Measurements from ENCODE around the gene PDCL3.

The PDCL3 gene

DNA sequence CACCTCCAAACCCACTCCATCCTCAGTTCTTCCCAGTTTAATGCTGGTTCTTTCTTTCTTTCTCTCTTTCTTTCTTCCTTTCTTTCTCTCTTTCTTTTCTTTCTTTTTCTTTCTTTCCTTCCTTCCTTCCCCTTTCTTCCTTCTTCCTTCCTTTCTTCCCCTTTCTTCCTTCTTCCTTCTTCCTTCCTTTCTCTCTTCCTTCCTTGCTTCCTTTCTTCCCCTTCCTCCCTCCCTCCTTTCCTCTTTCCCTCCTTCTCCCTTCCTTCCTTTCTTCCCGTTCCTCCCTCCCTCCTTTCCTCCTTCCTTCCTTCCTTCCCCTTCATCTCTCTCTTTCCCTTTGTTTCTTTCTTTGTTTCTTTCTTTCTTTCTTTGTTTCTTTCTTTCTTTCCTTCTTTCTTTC lies 50.9 kb downstream of the PDCL3 start:
- DNase-seq, result no peak

DNA sequence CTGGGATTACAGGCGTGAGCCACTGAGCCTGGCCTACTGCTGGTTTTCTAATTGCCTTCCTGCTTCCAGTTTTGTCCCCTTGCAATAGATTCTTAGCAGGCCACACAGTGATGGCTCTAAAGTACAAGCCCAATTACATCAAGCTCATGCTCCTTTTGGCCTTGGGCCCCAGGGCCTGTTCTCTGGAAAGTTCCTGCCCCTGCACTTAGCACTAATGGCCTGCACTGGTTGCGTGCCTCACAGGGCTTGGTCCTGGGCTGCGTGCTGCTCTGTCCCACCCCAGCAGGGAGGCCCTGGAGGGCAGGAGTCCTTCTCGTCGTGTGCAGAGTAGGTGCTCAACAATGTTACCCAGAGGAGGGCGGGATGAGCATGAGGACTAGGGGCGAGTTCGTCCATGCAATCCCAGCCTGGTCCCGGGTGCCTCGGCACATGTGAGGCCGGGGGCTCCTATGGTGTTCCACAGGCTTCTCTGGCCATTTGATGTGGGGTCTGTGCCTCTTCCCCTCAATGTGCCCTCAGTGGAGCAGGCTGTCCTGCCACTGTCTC lies 51.7 kb downstream of the PDCL3 start:
- DNase-seq, result no peak

DNA sequence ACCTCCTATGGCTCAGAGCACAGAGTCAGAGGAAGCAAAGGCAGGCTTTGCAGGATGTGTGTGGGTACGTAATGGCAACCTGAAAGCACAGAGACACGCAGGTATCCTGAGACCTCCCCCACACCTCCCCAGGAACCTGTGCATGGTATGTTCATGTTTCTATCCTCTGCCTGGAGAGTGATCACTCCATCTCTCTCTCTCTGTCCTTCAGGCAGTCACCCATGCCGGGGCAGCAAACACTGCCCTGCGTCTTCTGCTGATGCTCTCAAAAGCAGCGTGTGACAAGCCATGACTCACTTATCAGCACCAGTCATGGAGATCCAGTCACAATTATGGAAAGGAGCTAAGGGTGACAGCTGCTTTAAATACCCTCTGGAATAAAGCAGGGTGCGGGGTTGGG lies 52.7 kb downstream of the PDCL3 start:
- DNase-seq, result no peak

DNA sequence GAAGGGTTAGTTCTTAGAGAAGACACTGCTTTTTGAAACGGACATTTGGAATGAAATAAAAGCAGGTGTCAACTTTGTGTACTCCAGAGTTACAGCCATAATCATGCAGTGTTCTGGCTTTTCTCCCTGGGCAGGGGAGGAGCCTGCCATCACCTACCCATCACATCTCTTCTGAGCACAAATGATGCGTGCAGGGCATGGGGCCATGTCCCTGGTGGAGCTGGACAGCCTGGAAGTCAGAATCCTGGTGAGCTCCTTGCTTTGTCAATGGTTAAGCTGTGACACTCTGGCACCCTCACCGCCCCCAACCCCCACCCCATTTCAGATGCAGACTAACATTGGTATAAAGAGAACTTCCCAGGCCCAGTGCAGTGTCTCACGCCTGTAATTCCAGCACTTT lies 53.1 kb downstream of the PDCL3 start:
- DNase-seq, result no peak

DNA sequence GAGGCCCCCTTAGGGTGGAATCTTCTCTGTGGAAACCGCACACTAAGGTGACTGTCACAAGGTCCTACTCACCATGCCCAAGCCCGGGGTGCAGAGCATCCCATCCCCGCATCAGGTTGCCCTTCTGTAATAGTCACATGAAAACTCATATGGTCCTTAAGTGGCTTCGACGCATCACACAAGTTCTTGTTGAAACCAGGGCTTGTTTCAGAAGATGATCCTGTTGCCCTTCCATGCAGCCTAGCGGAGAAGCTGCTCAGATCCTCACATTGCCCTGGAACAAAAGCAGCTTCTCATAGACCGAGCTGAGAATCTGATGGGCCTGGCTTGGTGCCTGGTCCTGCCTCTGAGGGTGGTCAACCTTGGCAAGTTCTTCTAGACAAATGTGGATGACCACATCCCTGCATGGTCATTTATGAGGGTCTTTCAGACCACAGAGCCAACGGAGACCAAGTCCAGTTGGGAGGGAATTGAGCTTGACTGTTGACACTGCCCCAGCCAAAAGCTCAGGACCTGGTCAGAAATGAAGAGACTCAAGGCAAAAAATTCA lies 54.1 kb downstream of the PDCL3 start:
- no peak for DNase-seq

DNA sequence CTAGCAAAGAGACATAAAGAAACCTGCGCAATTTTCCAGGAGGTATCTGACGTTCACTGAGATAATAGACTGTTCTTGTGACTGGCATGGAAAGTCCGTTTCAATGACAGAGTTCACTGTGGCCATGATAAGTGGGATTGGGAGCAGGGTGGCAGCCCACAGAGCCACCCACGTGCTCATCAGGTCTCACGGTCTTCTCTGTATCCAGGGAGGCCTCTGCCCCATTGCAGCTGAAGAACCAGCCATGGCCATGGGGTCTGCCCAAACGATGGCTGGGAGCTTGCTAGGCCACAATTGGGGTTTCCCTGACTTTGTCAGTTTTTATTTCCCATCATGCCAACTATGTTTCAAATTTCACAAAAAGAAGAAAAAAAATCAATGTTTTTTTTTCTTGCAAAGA lies 57.2 kb downstream of the PDCL3 start:
- no peak for DNase-seq

DNA sequence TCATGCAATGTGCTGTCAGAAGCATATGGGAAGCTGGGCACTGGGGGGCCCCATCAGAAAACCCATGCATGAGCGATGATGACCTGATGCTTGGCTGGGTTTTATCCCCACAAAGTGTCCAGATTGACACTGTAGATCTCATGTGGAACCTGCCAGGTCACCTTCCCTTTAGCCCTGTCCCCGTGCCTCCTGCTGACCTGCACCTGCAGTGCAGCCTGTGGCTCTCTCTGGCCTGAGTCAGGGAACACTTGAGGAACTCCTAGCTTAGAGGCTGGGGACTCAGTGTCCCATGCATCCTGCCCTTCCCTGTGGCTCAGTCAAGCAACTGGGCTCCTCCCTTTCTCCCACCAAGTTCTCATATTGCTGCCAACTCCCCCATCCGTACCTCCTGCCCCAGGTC lies 57.7 kb downstream of the PDCL3 start:
- no peak for DNase-seq

DNA sequence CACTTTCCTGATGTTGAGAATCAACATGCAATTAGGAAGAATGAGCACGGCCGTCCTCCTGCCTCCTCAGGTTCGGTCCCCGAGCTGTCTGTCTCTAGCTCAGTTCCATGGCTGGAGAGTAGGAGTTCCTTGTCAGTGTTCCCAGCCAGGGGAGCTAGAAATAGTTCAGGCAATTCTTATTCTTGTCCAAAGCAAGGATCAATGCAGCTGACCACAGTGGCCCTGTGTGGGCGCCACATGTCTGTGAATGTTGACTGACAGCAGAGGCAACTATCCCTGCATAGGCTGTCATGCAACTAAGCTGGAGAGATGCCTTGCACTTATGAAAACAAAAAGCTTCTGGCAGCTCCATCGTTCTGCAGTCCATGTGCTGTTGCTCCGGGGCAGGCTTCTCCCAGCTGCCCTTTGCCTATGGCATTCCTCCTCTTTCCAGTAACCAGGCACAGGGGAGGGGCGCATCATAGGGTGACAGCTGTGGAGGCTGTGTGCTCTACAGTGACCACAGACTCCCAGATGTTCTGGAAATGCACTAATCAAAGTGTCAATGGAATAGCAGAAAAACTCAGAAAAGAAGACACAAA lies 58.7 kb downstream of the PDCL3 start:
- no peak for DNase-seq

DNA sequence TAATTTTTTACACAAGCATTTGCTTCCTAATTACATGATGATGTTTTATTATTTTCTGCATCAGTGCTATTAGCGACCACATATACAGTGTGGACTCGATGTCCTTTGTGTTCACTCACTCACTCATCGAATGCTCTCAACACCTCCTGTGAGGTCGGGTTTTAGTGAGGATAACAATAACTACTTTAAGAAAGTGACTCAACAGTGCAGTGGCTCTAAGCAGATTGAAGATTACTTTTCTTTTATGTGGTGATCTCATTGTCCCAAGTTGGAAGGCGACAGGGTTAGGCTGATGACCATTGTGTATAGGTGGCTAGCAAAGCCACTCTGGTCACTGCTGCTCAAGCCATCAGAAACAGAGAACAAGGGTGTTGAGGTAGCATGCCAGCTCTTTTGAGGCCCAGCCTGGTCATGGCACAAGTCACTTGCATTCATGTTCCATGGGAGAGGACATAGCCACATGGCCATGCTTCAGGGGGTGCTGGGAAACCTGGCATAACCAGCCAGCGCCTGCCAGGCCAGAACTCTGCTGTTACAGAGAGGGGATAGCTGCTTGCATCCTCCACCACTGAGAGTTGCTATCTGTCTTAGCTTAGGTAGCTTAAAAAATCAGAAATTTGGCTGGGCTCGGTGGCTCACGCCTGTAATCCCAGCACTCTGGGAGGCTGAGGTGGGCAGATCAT lies 60.4 kb downstream of the PDCL3 start:
- DNase-seq, result no peak

DNA sequence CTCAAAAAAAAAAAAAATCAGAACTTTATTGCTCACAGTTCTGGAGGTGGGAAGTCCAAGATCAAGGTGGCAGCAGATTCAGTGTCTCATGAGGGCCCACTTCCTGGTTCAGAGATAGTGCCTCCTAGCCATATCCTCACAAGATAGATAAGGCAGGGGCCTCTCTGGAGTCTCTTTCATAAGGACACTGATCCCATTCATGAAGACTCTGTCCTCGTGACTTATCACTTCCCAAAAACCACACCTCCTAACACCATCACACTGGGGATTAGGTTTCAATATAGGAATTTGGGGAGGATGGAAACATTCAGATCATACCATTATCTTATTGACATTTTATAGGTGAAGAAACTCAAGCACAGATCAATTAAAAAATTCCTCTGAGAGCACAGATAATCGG lies 61.1 kb downstream of the PDCL3 start:
- no peak for DNase-seq

DNA sequence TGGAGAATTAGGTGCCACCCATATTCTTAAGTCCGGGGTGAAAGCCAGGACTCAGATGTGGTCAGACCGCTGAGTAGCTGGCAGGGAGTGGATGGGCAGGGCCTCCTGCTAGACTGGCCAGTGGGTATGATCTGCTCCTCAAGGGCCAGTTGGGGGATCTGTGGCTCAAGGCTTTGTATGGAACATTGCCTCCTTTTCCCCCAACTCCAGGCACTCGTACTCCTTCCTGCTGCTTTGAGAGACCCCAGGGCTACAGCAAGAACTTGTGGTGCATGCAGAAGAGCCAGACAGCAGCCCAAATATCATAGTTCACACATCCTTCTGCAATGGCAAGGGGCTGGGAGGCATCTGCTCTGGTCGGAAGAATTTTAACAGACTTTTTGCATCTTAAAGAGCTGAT lies 61.7 kb downstream of the PDCL3 start:
- DNase-seq, result no peak

DNA sequence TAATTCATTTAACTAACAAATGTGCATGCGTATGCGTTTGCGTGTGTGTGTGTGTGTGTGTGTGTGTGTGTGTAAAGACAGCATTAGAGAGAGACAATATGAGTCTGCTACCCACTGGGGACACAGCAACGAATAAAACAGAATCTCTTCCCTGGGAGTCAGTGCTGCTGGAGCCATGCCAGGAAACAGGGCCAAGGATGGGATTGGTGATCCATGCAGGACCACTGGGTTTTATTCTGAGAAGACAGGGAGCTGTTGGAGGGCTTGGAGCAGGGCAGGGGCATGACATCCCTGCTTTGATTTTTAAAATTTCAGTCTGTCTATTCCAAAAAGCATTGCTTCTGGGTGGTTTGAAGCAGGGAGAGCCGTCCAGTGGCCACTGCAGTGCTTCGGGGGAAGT lies 62.9 kb downstream of the PDCL3 start:
- no peak for DNase-seq

Data from activated CD4-positive, CD25-positive, alpha-beta regulatory T cell treated with anti-CD3 and anti-CD28 coated beads, Interleukin-2, amount 50 U/mL, for 72 hours (primary cell).